ENCODE data around the gene TUBA3C. TPM values are rescaled to one million over a fixed set of nuclear protein-coding genes. Genes with fewer than 3 reads are reported as not detected.

TUBA3C gene
- total and polyA plus RNA-seq, 4 experiments from 2014 or later: not detected

DNA sequence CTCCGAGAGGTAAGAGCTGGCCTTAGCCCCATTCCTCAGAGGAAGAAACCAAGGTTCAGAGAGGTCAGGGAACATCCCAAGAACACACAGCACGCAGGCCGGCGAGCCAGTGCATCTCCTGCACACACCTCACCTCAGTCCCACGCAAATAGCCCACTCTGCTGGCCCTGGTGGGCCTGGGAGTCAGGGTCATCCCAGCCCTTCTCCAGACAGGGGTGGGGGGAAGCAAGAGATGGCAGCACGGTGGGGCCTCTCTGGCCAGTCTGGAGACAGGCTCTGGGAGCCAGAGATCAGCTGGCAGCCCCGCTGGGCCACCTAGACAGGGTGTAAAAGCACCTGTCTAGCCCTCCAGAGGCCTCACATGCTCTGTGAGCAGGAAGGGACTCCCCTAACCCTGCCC is 26.8 kb downstream of the TUBA3C start:
- Histone ChIP-seq H3K36me3 (ENCODE audit: insufficient read depth, low read length) (no peaks in the 10 kb centered on the region), H3K27me3 (ENCODE audit: insufficient read depth, low read length) (no peaks in the 10 kb centered on the region), H3K4me1 (ENCODE audit: insufficient read depth, low read length) (no peaks in the 10 kb centered on the region), H3K9me3 (ENCODE audit: control insufficient read depth in 1 of 2, low read length in 2 of 2) (no peaks in the 10 kb centered on the region), H3K27ac (ENCODE audit: low read depth, low read length) (no peak overlapping the region), H3K4me3 (ENCODE audit: low read length in 2 of 2) (no peak overlapping the region)
- Mint-ChIP-seq H3K27me3 (no peaks in the 10 kb centered on the region), H3K36me3 (no peaks in the 10 kb centered on the region), H3K4me1 (no peaks in the 10 kb centered on the region), H3K9me3 (peaks cover 0 to 6% (median 0%) of the 10 kb centered on the region in 8 donors), H3K27ac (no peak overlapping the region), H3K4me3 (no peak overlapping the region)
- ChIA-PET POLR2A (ENCODE audit: partially characterized antibody) (no interaction called here), CTCF (ENCODE audit: partially characterized antibody) (no interaction called here)
- DNase-seq: no peak
- intact Hi-C loops (cut with micrococcal nuclease): no loop called here

DNA sequence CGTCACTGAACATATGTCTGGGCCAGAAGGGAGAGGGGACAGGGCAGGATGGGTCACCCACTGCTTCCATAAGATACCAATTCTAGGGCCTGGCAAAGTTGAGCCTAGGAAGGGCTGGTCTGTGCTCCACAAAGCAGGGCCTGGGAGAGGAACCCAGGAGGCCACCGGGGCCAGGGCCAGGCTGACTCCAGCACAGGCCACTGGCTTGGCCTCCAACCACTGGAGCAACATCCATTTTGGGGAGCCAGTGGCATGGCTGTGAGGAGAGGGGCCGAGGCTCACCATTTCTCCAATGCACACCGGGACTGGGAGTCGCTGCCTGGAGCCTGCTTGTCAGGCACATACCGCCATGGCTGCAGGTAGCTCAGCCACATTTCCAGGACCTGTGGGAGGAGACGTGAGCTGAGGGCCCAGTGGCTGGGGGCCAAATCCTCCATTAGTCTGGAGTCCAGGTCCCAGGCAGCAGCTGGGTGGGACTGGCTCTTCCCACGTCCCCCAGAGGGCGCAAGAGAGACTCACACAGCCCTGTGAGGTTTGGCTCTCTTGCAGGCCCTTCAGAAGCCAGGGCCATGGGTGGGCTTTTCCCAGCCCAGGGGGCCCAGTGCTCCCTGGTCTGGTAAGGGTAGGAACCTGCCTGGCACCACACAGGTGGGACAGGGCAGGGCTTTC is 27.7 kb downstream of the TUBA3C start:
- Histone ChIP-seq H3K4me3 (ENCODE audit: low read length in 2 of 2) (no peak overlapping the region), H3K36me3 (ENCODE audit: insufficient read depth, low read length) (no peaks in the 10 kb centered on the region), H3K4me1 (ENCODE audit: insufficient read depth, low read length) (no peaks in the 10 kb centered on the region), H3K9me3 (ENCODE audit: control insufficient read depth in 1 of 2, low read length in 2 of 2) (no peaks in the 10 kb centered on the region), H3K27me3 (ENCODE audit: insufficient read depth, low read length) (no peaks in the 10 kb centered on the region), H3K27ac (ENCODE audit: low read depth, low read length) (no peak overlapping the region)
- no peak overlapping the region for H3K27ac Mint-ChIP-seq
- intact Hi-C loops (cut with micrococcal nuclease): no loop called here
- ChIA-PET POLR2A (ENCODE audit: partially characterized antibody) (no interaction called here), CTCF (ENCODE audit: partially characterized antibody) (no interaction called here)
- no peaks in the 10 kb centered on the region for H3K4me1 Mint-ChIP-seq
- peaks cover 0 to 9% (median 3%) of the 10 kb centered on the region in 8 donors for H3K9me3 Mint-ChIP-seq
- no peaks in the 10 kb centered on the region for H3K36me3 Mint-ChIP-seq
- no peak for DNase-seq
- no peaks in the 10 kb centered on the region for H3K27me3 Mint-ChIP-seq
- no peak overlapping the region for H3K4me3 Mint-ChIP-seq

DNA sequence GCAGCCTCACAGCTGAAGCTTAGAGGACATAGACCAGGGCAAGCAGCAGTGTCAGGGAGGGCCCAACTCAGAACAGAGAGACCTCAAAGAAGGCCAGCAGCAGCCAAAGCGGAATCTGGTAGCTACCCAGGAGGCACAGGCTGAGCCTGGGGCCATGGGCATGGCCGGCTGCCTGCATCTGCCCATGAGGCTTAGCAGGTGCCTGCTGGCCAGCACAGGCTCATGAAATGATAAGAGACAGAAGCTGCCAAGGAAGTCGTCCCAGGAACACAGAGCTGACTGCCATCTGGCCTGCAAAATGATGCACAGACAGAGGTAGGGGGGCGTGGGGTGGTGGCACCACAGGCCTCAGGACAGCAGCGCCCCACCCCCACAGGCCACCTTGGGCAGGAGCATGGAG is 29.2 kb downstream of the TUBA3C start:
- Histone ChIP-seq H3K4me1 (ENCODE audit: insufficient read depth, low read length) (no peaks in the 10 kb centered on the region), H3K9me3 (ENCODE audit: control insufficient read depth in 1 of 2, low read length in 2 of 2) (no peaks in the 10 kb centered on the region), H3K36me3 (ENCODE audit: insufficient read depth, low read length) (no peaks in the 10 kb centered on the region), H3K4me3 (ENCODE audit: low read length in 2 of 2) (no peak overlapping the region), H3K27me3 (ENCODE audit: insufficient read depth, low read length) (no peaks in the 10 kb centered on the region), H3K27ac (ENCODE audit: low read depth, low read length) (no peak overlapping the region)
- H3K9me3 Mint-ChIP-seq: peaks cover 0 to 10% (median 7%) of the 10 kb centered on the region in 8 donors
- H3K36me3 Mint-ChIP-seq: no peaks in the 10 kb centered on the region
- no peak for DNase-seq
- H3K27ac Mint-ChIP-seq: no peak overlapping the region
- no peak overlapping the region for H3K4me3 Mint-ChIP-seq
- H3K4me1 Mint-ChIP-seq: no peaks in the 10 kb centered on the region
- H3K27me3 Mint-ChIP-seq: peaks cover 0 to 2% of the 10 kb centered on the region in 2 donors
- POLR2A ChIA-PET (ENCODE audit: partially characterized antibody): no interaction called here
- CTCF ChIA-PET (ENCODE audit: partially characterized antibody): no interaction called here
- intact Hi-C loops (cut with micrococcal nuclease): no loop called here

DNA sequence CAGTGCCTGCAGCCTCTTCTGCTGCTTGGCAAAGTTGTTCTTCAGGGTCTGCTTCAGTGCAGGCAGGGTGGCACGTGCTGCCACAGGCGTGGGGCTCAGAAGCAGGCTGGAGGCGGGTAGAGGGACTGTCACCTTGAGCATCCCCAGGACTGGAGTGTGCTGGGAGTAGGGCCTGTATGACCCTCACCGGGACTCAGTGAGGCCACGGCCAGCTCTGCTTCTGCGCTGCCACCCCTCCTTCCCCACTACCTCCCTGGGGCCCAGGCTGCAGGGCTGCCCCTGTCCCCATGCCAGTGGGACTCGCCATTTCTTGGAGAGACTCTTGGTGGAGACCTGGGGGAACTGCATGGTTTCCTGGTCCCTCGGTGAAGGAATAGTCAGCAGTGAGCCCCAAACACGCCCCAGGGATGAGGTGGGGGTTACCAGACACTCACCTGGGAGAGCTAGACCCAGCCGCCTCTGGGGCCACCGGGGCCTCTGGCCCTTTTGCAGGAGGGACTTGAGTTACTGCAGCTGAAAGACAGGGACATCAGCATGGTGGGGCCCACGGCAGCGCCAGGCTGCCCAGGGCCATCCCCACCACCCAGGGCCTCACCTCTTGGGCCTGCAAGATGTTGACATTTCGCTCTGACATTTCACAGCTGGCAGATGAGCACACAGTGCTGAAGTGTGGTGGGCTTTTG is 29.9 kb downstream of the TUBA3C start:
- peaks cover 0 to 10% (median 7%) of the 10 kb centered on the region in 8 donors for H3K9me3 Mint-ChIP-seq
- ChIA-PET POLR2A (ENCODE audit: partially characterized antibody) (no interaction called here), CTCF (ENCODE audit: partially characterized antibody) (no interaction called here)
- no peaks in the 10 kb centered on the region for H3K9me3 ChIP-seq (ENCODE audit: control insufficient read depth in 1 of 2, low read length in 2 of 2)
- H3K4me3 ChIP-seq (ENCODE audit: low read length in 2 of 2): no peak overlapping the region
- H3K4me1 Mint-ChIP-seq: no peaks in the 10 kb centered on the region
- H3K4me3 Mint-ChIP-seq: no peak overlapping the region
- peaks cover 0 to 2% of the 10 kb centered on the region in 2 donors for H3K27me3 Mint-ChIP-seq
- H3K27ac ChIP-seq (ENCODE audit: low read depth, low read length): no peak overlapping the region
- no peak overlapping the region for H3K27ac Mint-ChIP-seq
- no peaks in the 10 kb centered on the region for H3K27me3 ChIP-seq (ENCODE audit: insufficient read depth, low read length)
- H3K4me1 ChIP-seq (ENCODE audit: insufficient read depth, low read length): no peaks in the 10 kb centered on the region
- H3K36me3 Mint-ChIP-seq: no peaks in the 10 kb centered on the region
- no peak for DNase-seq
- H3K36me3 ChIP-seq (ENCODE audit: insufficient read depth, low read length): no peaks in the 10 kb centered on the region
- intact Hi-C loops (cut with micrococcal nuclease): no loop called here

DNA sequence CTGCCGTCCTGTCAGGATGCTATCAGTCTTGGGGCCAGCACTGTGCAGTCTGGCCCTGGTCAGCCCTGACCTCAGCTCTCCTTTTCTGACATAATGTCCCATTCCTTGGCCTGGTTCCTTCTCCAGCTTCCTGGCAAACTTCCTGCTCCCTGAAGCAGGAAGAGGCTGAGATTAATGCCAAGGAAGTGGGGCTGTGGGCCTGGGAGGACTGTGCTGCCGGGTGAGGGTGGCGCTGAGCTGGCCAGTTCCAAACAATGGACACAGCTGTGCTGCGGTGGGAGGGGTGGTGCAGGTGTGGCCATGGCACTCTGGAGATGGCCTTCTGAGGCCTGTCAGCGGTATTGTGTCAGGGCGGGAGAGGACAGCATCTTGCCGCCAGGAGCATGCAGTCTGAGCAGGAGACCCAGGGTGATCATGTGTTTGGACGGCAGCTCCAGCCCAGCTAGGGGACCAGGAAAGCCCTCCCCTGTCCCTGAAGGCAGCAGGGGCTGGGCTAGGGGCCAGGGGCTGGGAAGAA is 30.9 kb downstream of the TUBA3C start:
- H3K36me3 Mint-ChIP-seq: no peaks in the 10 kb centered on the region

DNA sequence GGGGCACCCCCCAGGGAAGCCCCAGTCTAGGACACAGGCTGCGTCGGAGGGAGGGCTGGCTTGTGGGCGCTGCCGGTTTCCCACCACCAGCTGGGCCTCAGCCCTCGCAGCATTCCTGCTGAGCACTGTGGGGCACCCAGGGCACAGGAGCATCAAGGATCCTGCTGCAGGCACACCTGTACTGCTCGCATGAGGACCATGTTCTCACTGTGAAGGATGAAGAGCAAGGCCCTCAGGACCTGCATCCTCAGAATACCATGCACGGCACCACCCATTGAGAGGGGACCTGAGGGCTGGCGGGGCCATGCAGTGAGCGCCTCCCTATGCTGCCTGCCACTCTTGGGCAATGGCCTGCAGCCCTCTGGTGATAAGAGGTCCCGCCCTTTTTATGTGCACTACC is 31.4 kb downstream of the TUBA3C start:
- H3K27ac ChIP-seq (ENCODE audit: low read depth, low read length): no peak overlapping the region
- no peaks in the 10 kb centered on the region for H3K27me3 ChIP-seq (ENCODE audit: insufficient read depth, low read length)
- DNase-seq: no peak
- H3K36me3 ChIP-seq (ENCODE audit: insufficient read depth, low read length): no peaks in the 10 kb centered on the region
- Mint-ChIP-seq H3K27me3 (peaks cover 0 to 4% of the 10 kb centered on the region in 2 donors), H3K27ac (no peak overlapping the region), H3K9me3 (peaks cover 0 to 10% (median 8%) of the 10 kb centered on the region in 8 donors), H3K36me3 (no peaks in the 10 kb centered on the region), H3K4me1 (no peaks in the 10 kb centered on the region), H3K4me3 (no peak overlapping the region)
- H3K4me3 ChIP-seq (ENCODE audit: low read length in 2 of 2): no peak overlapping the region
- H3K4me1 ChIP-seq (ENCODE audit: insufficient read depth, low read length): no peaks in the 10 kb centered on the region
- intact Hi-C loops (cut with micrococcal nuclease): no loop called here
- ChIA-PET POLR2A (ENCODE audit: partially characterized antibody) (no interaction called here), CTCF (ENCODE audit: partially characterized antibody) (no interaction called here)
- no peaks in the 10 kb centered on the region for H3K9me3 ChIP-seq (ENCODE audit: control insufficient read depth in 1 of 2, low read length in 2 of 2)

More for the DNA sequence above, 30.9 kb downstream of the TUBA3C start:
- POLR2A ChIA-PET (ENCODE audit: partially characterized antibody): no interaction called here
- Histone ChIP-seq H3K4me1 (ENCODE audit: insufficient read depth, low read length) (no peaks in the 10 kb centered on the region), H3K4me3 (ENCODE audit: low read length in 2 of 2) (no peak overlapping the region), H3K36me3 (ENCODE audit: insufficient read depth, low read length) (no peaks in the 10 kb centered on the region), H3K27me3 (ENCODE audit: insufficient read depth, low read length) (no peaks in the 10 kb centered on the region), H3K9me3 (ENCODE audit: control insufficient read depth in 1 of 2, low read length in 2 of 2) (no peaks in the 10 kb centered on the region), H3K27ac (ENCODE audit: low read depth, low read length) (no peak overlapping the region)
- CTCF ChIA-PET (ENCODE audit: partially characterized antibody): no interaction called here
- no peaks in the 10 kb centered on the region for H3K4me1 Mint-ChIP-seq
- DNase-seq: no peak
- H3K27ac Mint-ChIP-seq: no peak overlapping the region
- H3K9me3 Mint-ChIP-seq: peaks cover 0 to 10% (median 8%) of the 10 kb centered on the region in 8 donors
- no peak overlapping the region for H3K4me3 Mint-ChIP-seq
- intact Hi-C loops (cut with micrococcal nuclease): no loop called here
- peaks cover 0 to 4% of the 10 kb centered on the region in 2 donors for H3K27me3 Mint-ChIP-seq

DNA sequence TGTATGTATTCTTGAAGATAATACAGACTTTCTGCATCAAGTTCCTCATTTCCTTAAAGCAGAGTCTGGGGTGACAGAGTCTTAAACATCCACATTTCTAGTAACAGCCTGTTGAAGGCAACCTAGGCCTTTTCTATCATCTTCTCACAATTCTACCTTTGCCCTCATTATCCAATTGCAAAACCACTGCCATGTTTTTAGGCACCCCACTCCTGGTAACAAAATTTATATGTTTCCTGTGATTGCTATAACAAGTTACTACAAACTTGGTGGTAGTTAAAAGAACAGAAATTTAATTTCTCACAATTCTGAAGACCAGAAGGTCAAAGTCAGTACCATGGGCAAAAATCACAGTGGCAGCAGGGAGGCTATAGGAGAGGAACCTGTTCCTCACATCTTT is 33.1 kb downstream of the TUBA3C start:
- DNase-seq: no peak
- POLR2A ChIA-PET (ENCODE audit: partially characterized antibody): no interaction called here
- Mint-ChIP-seq H3K4me1 (no peaks in the 10 kb centered on the region), H3K9me3 (peaks cover 2 to 13% (median 8%) of the 10 kb centered on the region in 8 donors), H3K4me3 (no peak overlapping the region), H3K27ac (no peak overlapping the region), H3K27me3 (peaks cover 1 to 4% of the 10 kb centered on the region in 2 donors), H3K36me3 (no peaks in the 10 kb centered on the region)
- H3K27ac ChIP-seq (ENCODE audit: low read depth, low read length): no peak overlapping the region
- H3K36me3 ChIP-seq (ENCODE audit: insufficient read depth, low read length): no peaks in the 10 kb centered on the region
- no peaks in the 10 kb centered on the region for H3K27me3 ChIP-seq (ENCODE audit: insufficient read depth, low read length)
- intact Hi-C loops (cut with micrococcal nuclease): no loop called here
- CTCF ChIA-PET (ENCODE audit: partially characterized antibody): no interaction called here
- no peak overlapping the region for H3K4me3 ChIP-seq (ENCODE audit: low read length in 2 of 2)
- no peaks in the 10 kb centered on the region for H3K4me1 ChIP-seq (ENCODE audit: insufficient read depth, low read length)
- no peaks in the 10 kb centered on the region for H3K9me3 ChIP-seq (ENCODE audit: control insufficient read depth in 1 of 2, low read length in 2 of 2)
